Stomach (tissue), 9 donors: ENCODE data around the gene SMPD3. TPM values are rescaled to one million over a fixed set of nuclear protein-coding genes. Genes with fewer than 3 reads are reported as not detected.

Experiments
- DNase-seq, 2 donors: peaks; one replicate each; pipeline versions ENCODE4 v3.0.0 to v3.0.0-alpha.2; 2013 to 2019
- H3K27ac ChIP-seq, 5 donors: fragments of 200-600 bp in 4 of 5; sonication (generic) in 4 of 5; one replicate each; pipeline ENCODE4 v1.5.1; 2013 to 2019; ENCODE audit warnings: mild to moderate bottlenecking in 1 of 5, moderate library complexity in 1 of 5
- H3K27me3 ChIP-seq, 3 donors: fragments of 200-600 bp; sonication (generic); one replicate each; pipeline ENCODE4 v1.5.1; 2017 to 2019; ENCODE audit warnings: mixed run types in 1 of 3
- H3K36me3 ChIP-seq, 4 donors: fragments of 200-600 bp; sonication (generic); 1 replicate in 3 of 4; 2 replicates in 1 of 4; pipeline ENCODE4 v1.5.1; 2016 to 2019
- H3K4me1 ChIP-seq, 4 donors: fragments of 200-600 bp; sonication (generic); one replicate each; pipeline ENCODE4 v1.5.1; 2016 to 2019
- H3K4me3 ChIP-seq, 4 donors: fragments of 200-600 bp; sonication (generic) in 3 of 4; one replicate each; pipeline ENCODE4 v1.5.1; 2016 to 2019; ENCODE audit warnings: mild to moderate bottlenecking in 1 of 4
- H3K9me3 ChIP-seq, 4 donors: fragments of 200-600 bp; sonication (generic); one replicate each; pipeline ENCODE4 v1.5.1; 2016 to 2019
- CTCF ChIP-seq, 7 experiments: fragments of 450-650 bp in 4 of 7; fragments of 200-600 bp in 3 of 7; sonication (generic) in 3 of 7; IDR thresholded peaks; one replicate each; pipeline ENCODE4 v1.5.1; 2016 to 2019; ENCODE audit warnings: antibody characterized with exemption in 7 of 7, control low read depth in 2 of 7, mild to moderate bottlenecking in 1 of 7
- EP300 ChIP-seq: sonication (generic); formaldehyde crosslinking; IDR thresholded peaks from one replicate; pipeline ENCODE4 v1.6.1; 2017; ENCODE audit warnings: antibody characterized with exemption
- POLR2A ChIP-seq, 4 donors: fragments of 450-650 bp; IDR thresholded peaks; one replicate each; pipeline ENCODE4 v1.6.1; 2016; ENCODE audit warnings: antibody characterized with exemption in 4 of 4, control low read depth in 2 of 4, mild to moderate bottlenecking in 1 of 4, moderate library complexity in 1 of 4
- POLR2AphosphoS5 ChIP-seq, 3 donors: sonication (generic); formaldehyde crosslinking; IDR thresholded peaks; one replicate each; pipeline ENCODE4 v1.6.1; 2016; ENCODE audit warnings: antibody characterized with exemption in 3 of 3
- WGBS, 5 donors: extraction: QIAGEN DNeasy Blood & Tissue Kit in 3 of 5; methylation state at CpG; one replicate each; pipeline versions ENCODE4 v1.1.5 to v1.1.7; 2013 to 2018; 5-methylcytosine and 5-hydroxymethylcytosine counted together
- intact Hi-C: fragments of 100-400 bp; cut with DNase I; formaldehyde crosslinking; loops from one replicate; pipeline ENCODE4 v1.15.1; 2023; ENCODE audit warnings: low total_unique reads
- polyA plus RNA-seq, 3 donors: library from polyadenylated mRNA; stranded (reverse); fragments of 200-250 nt; gene quantifications; one replicate each; pipeline ENCODE4 v1.2.3, GENCODE V29; 2013
- total RNA-seq, 5 donors: library from RNA; depleted of rRNA; stranded (reverse); fragments of >200 nt; gene quantifications; one replicate each; pipeline versions ENCODE4 v1.1.0 to v1.2.3, GENCODE V29; 2014 to 2016
- donor health status: healthy with polysubstance abuse.
- donor health status: Bipolar disorder and iron deficiency.
- donor health status: healthy.

Gene SMPD3
- total and polyA plus RNA-seq, 8 donors: 1.7 to 110 (median 53.7) TPM

- Histone ChIP-seq H3K4me3 (no peak overlapping the region), H3K4me1 (peaks cover 0 to 19% (median 5%) of the 10 kb centered on the region in 4 donors), H3K27me3 (peaks cover 0 to 46% (median 3%) of the 10 kb centered on the region in 3 donors), H3K27ac (no peak overlapping the region), H3K36me3 (peaks cover 0 to 42% (median 15%) of the 10 kb centered on the region in 4 donors), H3K9me3 (no peaks in the 10 kb centered on the region)
- TF ChIP-seq POLR2AphosphoS5 (IDR thresholded peaks at IDR 0.05): no peak
- no peak for TF ChIP-seq CTCF (IDR thresholded peaks at IDR 0.05)
- no peak for TF ChIP-seq EP300
- TF ChIP-seq POLR2A (IDR thresholded peaks at IDR 0.05): no peak
- 77 to 82% (median 78%) methylated on average over 18 to 20 of the region's 20 CpGs for WGBS, 5 donors
- no peak for DNase-seq
- intact Hi-C loops: no loop called here
Observed at GRCh38 chr16:68367440-68367839, 80.9 kb downstream of the SMPD3 start.

- intact Hi-C loops: no loop called here
- H3K4me1 ChIP-seq: peaks cover 0 to 19% (median 6%) of the 10 kb centered on the region in 4 donors
- peaks cover 0 to 44% (median 16%) of the 10 kb centered on the region in 4 donors for H3K36me3 ChIP-seq
- H3K4me3 ChIP-seq: no peak overlapping the region
- H3K9me3 ChIP-seq: no peaks in the 10 kb centered on the region
- peaks cover 0 to 46% (median 3%) of the 10 kb centered on the region in 3 donors for H3K27me3 ChIP-seq
- peak; percentile 48 to 75 for DNase-seq
- 37 to 50% (median 45%) methylated on average over 12 to 13 of the region's 13 CpGs for WGBS, 5 donors
- H3K27ac ChIP-seq: no peak overlapping the region
- no peak for TF ChIP-seq POLR2AphosphoS5 (IDR thresholded peaks at IDR 0.05)
- no peak for TF ChIP-seq POLR2A (IDR thresholded peaks at IDR 0.05)
- TF ChIP-seq CTCF (IDR thresholded peaks at IDR 0.05): peak in 3 of 7 experiments; percentile 11 to 19 (median 14)
Observed at GRCh38 chr16:68367030-68367429, 81.3 kb downstream of the SMPD3 start.

- Histone ChIP-seq H3K4me3 (no peak overlapping the region), H3K27ac (no peak overlapping the region), H3K36me3 (peaks cover 0 to 44% (median 18%) of the 10 kb centered on the region in 4 donors), H3K4me1 (peaks cover 0 to 19% (median 9%) of the 10 kb centered on the region in 4 donors), H3K9me3 (no peaks in the 10 kb centered on the region), H3K27me3 (peaks cover 0 to 46% (median 3%) of the 10 kb centered on the region in 3 donors)
- DNase-seq: no peak
- intact Hi-C loops: no loop called here
- TF ChIP-seq POLR2AphosphoS5 (IDR thresholded peaks at IDR 0.05) (no peak), EP300 (no peak), POLR2A (IDR thresholded peaks at IDR 0.05) (no peak), CTCF (IDR thresholded peaks at IDR 0.05) (no peak)
- 71 to 80% (median 78%) methylated on average over 8 of the region's 8 CpGs for WGBS, 5 donors
Observed at GRCh38 chr16:68366062-68366461, 82.2 kb downstream of the SMPD3 start.

- Histone ChIP-seq H3K36me3 (peaks cover 0 to 44% (median 22%) of the 10 kb centered on the region in 4 donors), H3K27ac (no peak overlapping the region), H3K4me3 (no peak overlapping the region), H3K9me3 (no peaks in the 10 kb centered on the region), H3K4me1 (peaks cover 0 to 14% (median 7%) of the 10 kb centered on the region in 4 donors), H3K27me3 (peaks cover 0 to 46% (median 3%) of the 10 kb centered on the region in 3 donors)
- intact Hi-C loops: no loop called here
- 61 to 79% (median 76%) methylated on average over 11 to 18 of the region's 18 CpGs for WGBS, 5 donors
- TF ChIP-seq POLR2AphosphoS5 (IDR thresholded peaks at IDR 0.05) (no peak), POLR2A (IDR thresholded peaks at IDR 0.05) (no peak), CTCF (IDR thresholded peaks at IDR 0.05) (no peak), EP300 (no peak)
- DNase-seq: no peak
Observed at GRCh38 chr16:68365167-68365817, 83.0 kb downstream of the SMPD3 start.
